GM12891 (cell line): Measurements from ENCODE around the gene HAPLN1.

Experiments
- PAX5 ChIP-seq: IDR thresholded peaks from 2 replicates; pipeline ENCODE4 v1.6.1; 2011; ENCODE audit warnings: low read length, moderate library complexity, mild to moderate bottlenecking; ENCODE audit not compliant: insufficient read depth, severe bottlenecking
- POLR2A ChIP-seq: IDR thresholded peaks from 2 replicates; pipeline ENCODE4 v1.6.1; 2011; ENCODE audit warnings: low read depth, low read length, control low read depth
- POLR2AphosphoS5 ChIP-seq: IDR thresholded peaks from 2 replicates; pipeline ENCODE4 v1.6.1; 2011; ENCODE audit warnings: low read depth, low read length, control low read depth
- POU2F2 ChIP-seq: IDR thresholded peaks from 2 replicates; pipeline ENCODE4 v1.6.1; 2011; ENCODE audit warnings: low read depth, mild to moderate bottlenecking, control low read depth, low read length, moderate library complexity

- TF ChIP-seq POLR2A (no peak), POLR2AphosphoS5 (no peak), POU2F2 (no peak), PAX5 (no peak)
Observed at GRCh38 chr5:83767409-83767992, 46.8 kb upstream of the HAPLN1 start.
